GM19023 (cell line): ENCODE measurements around the gene OR8S1.
"Not testable (repeated sequence)": the region's sequence is repeated elsewhere in the genome, so short reads cannot be mapped to it uniquely, and the experiment has no call there.

Experiments used
- ATAC-seq: cut with Tn5 transposase; IDR thresholded peaks from one replicate; pipeline ENCODE4 v1.9.1; 2021; ENCODE audit warnings: mild to moderate bottlenecking, moderate library complexity; ENCODE audit not compliant: unreplicated experiment

OR8S1 gene

DNA sequence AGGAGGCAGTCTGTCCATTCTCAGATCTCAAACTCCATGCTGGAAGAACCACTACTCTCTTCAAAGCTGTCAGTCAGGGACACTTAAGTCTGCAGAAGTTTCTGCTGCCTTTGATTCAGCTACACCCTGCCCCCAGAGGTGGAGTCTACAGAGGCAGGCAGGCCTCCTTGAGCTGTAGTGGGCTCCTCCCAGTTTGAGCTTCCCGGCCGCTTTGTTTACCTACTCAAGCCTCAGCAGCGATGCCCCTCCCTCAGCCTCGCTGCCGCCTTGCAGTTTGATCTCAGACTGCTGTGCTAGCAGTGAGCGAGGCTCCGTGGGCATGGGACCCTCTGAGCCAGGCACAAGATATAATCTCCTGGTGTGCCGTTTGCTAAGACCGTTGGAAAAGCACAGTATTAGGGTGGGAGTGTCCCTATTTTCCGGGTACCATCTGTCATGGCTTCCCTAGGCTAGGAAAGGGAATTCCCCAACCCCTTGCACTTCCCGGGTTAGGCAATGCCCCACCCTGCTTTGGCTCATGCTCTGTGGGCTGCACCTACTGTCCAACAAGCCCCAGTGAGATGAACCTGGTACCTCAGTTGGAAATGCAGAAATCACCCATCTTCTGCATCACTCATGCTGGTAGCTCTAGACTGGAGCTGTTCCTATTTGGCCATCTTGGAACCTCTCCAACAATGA lies 28.4 kb downstream of the OR8S1 start:
- ATAC-seq: not testable (repeated sequence)

DNA sequence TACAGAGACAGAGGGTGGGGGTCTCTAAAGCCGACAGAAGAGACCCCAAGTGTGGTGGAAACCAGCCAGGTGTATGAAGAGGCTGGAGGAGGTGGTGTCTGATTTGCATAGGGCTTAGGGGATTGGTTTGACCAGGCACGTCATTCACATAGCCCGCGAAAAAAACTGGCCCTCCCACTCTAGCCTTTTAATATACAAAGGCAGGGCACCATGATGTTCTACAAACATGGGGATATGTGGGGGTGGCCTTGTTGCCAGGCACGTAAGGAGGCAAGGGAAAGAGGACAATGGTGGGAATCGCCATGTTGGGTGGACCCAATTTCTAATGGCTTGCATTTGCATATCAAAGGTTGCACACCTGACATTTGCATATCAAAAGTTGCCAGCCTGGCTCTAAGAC lies 31.2 kb downstream of the OR8S1 start:
- ATAC-seq: no peak

DNA sequence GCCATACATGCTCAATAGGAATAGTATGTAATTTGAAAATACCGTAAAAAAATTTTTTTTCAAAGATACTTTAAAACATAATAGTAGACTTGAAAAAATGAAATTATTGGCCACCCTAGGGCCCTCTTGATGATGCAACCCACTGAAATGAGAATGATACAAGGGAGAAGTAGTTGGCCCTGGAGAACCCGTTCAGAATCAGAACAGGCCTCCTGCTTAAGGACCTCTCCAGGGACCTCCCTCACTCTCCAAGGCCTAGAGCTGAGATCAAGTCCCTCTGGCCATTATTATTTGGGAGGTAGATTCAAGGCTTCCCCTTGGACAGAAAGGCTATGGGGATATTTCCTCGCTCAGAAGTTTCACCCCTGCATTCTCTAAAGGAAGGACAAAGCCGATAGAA lies 32.5 kb downstream of the OR8S1 start:
- no peak for ATAC-seq

DNA sequence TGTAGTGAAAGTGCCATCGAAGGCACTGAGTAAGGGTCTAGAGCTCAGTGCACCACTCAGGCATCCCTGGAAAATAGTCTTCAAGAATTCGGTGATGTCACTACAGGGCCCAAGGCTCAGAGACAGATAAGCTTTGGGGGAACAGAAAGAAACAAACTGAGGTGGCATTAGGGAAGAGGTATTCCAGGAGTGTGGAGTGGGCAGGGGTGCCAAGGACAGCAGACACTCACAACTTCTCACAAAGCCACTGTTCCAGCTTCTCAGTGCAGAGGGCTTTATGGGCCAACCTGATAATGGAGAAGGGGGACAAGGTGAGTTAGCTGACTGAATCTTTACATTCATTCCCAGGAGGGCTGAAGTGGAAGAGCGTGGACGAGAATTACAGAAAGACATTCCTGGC lies 42.3 kb downstream of the OR8S1 start:
- no peak for ATAC-seq

DNA sequence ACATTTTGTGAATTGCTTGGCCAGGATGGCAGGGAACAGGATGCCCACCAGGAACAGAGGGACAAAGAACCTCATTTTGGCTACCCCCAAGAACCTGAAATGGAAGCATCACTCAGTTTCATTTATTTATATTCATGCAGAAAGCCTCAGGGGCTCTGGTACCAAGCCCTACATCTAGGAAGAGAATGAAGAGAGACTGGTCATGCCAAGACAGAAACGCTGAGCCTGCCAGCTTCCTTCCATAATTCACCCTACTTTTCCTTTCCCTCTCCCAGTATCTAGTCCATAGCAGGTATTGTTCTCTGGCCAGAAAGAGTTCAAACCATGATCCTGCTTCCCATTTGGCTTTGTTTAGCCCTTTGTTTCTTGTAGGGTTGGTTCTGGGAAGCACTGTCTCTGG lies 44.5 kb downstream of the OR8S1 start, which contains the start of gene LALBA:
Gene LALBA, minus strand, starts transcription at position 101 of the 400 bp plus-strand sequence. Its CDS starts 26 bp downstream, at position 75.
- no peak for ATAC-seq

DNA sequence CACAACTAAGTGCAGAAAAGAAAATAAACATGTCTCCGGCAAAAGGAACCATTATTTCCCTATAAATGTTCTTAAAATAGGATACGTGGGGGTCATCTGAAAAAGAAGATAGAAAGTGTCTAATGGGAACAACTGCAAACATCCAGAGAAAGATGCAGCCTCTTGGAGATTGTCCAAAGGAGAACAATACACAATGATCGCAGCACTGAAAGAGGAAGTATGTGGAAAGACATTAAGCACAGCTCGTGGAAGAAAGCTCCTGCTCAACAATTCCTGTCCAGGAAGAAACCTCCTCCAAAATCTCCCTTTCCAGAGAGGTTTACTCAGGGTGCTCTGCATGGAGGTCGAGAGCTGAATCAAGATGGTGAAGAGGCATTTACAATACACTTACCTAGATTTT lies 46.9 kb downstream of the OR8S1 start:
- no peak for ATAC-seq
